Esophagus muscularis mucosa (tissue), 4 donors: ENCODE measurements around the gene TBCD. TPM values are rescaled to one million over a fixed set of nuclear protein-coding genes. Genes with fewer than 3 reads are reported as not detected.

Experiments used
- DNase-seq: peaks from one replicate; pipeline ENCODE4 v3.0.0-alpha.2; 2017; ENCODE audit errors: extremely low spot score
- H3K27ac ChIP-seq, 4 donors: fragments of 200-600 bp; sonication (generic); replicated peaks in 1 of 4; 1 replicate in 3 of 4; 2 replicates in 1 of 4; pipeline ENCODE4 v1.5.1; 2016 to 2019; ENCODE audit warnings: mild to moderate bottlenecking in 1 of 4
- H3K27me3 ChIP-seq, 4 donors: fragments of 200-600 bp; sonication (generic); one replicate each; pipeline versions ENCODE4 v1.5.1 to v1.6.0; 2016 to 2019
- H3K36me3 ChIP-seq, 4 donors: fragments of 200-600 bp; sonication (generic); one replicate each; pipeline ENCODE4 v1.5.1; 2016 to 2019
- H3K4me1 ChIP-seq, 4 donors: fragments of 200-600 bp; sonication (generic); one replicate each; pipeline ENCODE4 v1.5.1; 2016 to 2019
- H3K4me3 ChIP-seq, 4 donors: fragments of 200-600 bp; sonication (generic); 1 replicate in 2 of 4; 2 replicates in 2 of 4; pipeline ENCODE4 v1.5.1; 2016 to 2019; ENCODE audit warnings: mild to moderate bottlenecking in 4 of 4, moderate library complexity in 1 of 4
- H3K9me3 ChIP-seq, 4 donors: fragments of 200-600 bp; sonication (generic); 1 replicate in 3 of 4; 2 replicates in 1 of 4; pipeline ENCODE4 v1.5.1; 2016 to 2019
- EP300 ChIP-seq: sonication (generic); formaldehyde crosslinking; IDR thresholded peaks from one replicate; pipeline ENCODE4 v1.6.1; 2017; ENCODE audit warnings: antibody characterized with exemption
- POLR2A ChIP-seq: fragments of 450-650 bp; IDR thresholded peaks from one replicate; pipeline ENCODE4 v1.6.1; 2017; ENCODE audit warnings: antibody characterized with exemption, moderate library complexity, mild to moderate bottlenecking, low read depth
- POLR2AphosphoS5 ChIP-seq, 2 donors: sonication (generic); formaldehyde crosslinking; IDR thresholded peaks; one replicate each; pipeline ENCODE4 v1.6.1; 2017; ENCODE audit warnings: antibody characterized with exemption in 2 of 2
- WGBS: methylation state at CpG from one replicate; pipeline ENCODE4 v1.1.5; 2018; 5-methylcytosine and 5-hydroxymethylcytosine counted together
- intact Hi-C: fragments of 100-400 bp; cut with DNase I; formaldehyde crosslinking; loops from one replicate; pipeline ENCODE4 v1.15.1; 2023
- total RNA-seq, 4 donors: library from RNA; depleted of rRNA; stranded (reverse); fragments of >200 nt; gene quantifications; one replicate each; pipeline versions ENCODE4 v1.1.0 to v1.2.1, GENCODE V29; 2016
- TF ChIP-seq, protein P1 (sequence below), 3 experiments: fragments of 200-600 bp in 2 of 3; fragments of 450-650 bp in 1 of 3; sonication (generic) in 2 of 3; IDR thresholded peaks; one replicate each; pipeline ENCODE4 v1.5.1; 2017 to 2019; ENCODE audit warnings: antibody characterized with exemption in 3 of 3, mild to moderate bottlenecking in 2 of 3, moderate library complexity in 1 of 3

The TBCD gene
- total RNA-seq, 4 donors from 2014 or later, result 38.1 to 56.7 (median 53.6) TPM

DNA sequence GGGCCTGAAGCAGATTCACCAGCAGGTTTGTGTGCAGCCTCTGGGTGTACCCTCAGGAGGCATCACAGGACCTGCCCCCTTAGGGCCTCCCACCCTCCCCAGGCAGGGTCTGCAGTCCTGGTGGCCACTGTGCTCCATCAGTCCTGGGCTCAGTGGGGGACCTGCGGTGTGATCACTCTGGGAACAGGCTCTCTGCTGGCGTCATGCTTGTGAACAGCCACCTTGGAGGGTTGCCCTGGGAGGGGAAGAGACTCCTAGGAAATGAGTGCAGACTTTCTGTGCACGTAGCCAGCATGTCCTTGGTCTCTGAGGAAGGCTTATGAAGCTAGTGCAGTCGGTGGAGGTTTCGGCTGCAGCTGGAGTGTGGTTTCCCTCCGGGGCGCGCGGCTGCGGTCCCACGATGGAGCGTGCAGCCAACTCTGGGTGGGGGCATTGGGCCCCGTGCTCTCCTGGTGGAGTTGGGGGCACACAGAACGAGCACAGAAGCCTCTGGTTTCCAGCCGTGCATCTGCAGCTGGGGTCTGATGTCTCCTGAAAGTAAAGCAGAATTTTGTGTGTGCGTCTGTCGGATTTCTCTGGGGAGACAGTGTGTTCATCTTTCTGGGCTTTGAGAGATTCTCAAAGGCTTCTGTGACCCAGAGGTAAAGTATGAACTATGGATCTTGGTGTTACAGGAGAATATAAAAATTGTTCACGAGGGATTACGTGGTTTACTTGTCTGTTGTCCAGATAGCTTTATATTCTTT is 156.1 kb downstream of the TBCD start:
- intact Hi-C loops, result no loop called here
- TF ChIP-seq EP300, result no peak
- no peak for TF ChIP-seq POLR2AphosphoS5 (IDR thresholded peaks at IDR 0.05)
- TF ChIP-seq, protein P1, sequence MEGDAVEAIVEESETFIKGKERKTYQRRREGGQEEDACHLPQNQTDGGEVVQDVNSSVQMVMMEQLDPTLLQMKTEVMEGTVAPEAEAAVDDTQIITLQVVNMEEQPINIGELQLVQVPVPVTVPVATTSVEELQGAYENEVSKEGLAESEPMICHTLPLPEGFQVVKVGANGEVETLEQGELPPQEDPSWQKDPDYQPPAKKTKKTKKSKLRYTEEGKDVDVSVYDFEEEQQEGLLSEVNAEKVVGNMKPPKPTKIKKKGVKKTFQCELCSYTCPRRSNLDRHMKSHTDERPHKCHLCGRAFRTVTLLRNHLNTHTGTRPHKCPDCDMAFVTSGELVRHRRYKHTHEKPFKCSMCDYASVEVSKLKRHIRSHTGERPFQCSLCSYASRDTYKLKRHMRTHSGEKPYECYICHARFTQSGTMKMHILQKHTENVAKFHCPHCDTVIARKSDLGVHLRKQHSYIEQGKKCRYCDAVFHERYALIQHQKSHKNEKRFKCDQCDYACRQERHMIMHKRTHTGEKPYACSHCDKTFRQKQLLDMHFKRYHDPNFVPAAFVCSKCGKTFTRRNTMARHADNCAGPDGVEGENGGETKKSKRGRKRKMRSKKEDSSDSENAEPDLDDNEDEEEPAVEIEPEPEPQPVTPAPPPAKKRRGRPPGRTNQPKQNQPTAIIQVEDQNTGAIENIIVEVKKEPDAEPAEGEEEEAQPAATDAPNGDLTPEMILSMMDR (IDR thresholded peaks at IDR 0.05), result no peak
- no peak for TF ChIP-seq POLR2A
- Histone ChIP-seq H3K4me3 (no peak overlapping the region), H3K9me3 (no peaks in the 10 kb centered on the region), H3K27ac (no peak overlapping the region), H3K36me3 (peaks cover 2 to 74% (median 63%) of the 10 kb centered on the region in 4 donors), H3K27me3 (no peaks in the 10 kb centered on the region), H3K4me1 (peaks cover 0 to 20% (median 7%) of the 10 kb centered on the region in 4 donors)
- WGBS, result 79% methylated on average over 17 of the region's 19 CpGs
- DNase-seq, result no peak

DNA sequence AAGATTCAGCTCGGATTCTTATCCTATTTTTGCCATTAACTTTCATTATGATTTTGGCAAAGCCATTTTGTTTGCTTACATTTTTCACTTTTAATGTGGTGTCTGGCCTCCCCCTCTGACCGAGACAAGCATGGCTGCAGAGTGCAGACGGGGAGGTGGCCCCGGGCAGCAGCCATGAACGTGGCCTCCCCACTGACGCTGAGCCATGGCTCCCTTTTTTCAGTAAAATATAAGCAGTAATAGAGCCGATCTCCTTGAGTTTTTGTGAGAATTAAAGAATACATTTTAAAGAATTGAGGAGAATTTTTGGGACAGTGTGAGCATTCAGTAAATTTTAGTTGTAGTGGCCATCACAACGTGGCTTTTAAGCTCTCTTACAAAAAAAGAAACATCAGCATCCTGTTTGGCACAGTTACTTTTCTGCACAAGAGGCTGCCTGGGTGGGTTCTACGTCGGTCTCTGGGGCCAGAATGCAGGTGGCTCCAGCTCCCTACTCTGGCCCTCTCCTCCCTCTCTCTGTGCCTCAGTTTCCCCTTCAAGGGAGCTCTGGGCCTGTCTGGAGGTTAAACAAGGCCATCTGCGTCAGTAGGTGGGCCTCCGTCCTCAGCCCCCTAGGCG is 156.8 kb downstream of the TBCD start:
- no peaks in the 10 kb centered on the region for H3K27me3 ChIP-seq
- no peak for DNase-seq
- no peak for TF ChIP-seq POLR2A
- TF ChIP-seq EP300, result no peak
- TF ChIP-seq, protein P1 (IDR thresholded peaks at IDR 0.05), result no peak
- H3K4me3 ChIP-seq, result no peak overlapping the region
- WGBS, result 78% methylated on average over 13 of the region's 13 CpGs
- H3K4me1 ChIP-seq, result peaks cover 0 to 20% (median 7%) of the 10 kb centered on the region in 4 donors
- H3K9me3 ChIP-seq, result no peaks in the 10 kb centered on the region
- H3K36me3 ChIP-seq, result peaks cover 0 to 74% (median 59%) of the 10 kb centered on the region in 4 donors
- intact Hi-C loops, result no loop called here
- H3K27ac ChIP-seq, result no peak overlapping the region

DNA sequence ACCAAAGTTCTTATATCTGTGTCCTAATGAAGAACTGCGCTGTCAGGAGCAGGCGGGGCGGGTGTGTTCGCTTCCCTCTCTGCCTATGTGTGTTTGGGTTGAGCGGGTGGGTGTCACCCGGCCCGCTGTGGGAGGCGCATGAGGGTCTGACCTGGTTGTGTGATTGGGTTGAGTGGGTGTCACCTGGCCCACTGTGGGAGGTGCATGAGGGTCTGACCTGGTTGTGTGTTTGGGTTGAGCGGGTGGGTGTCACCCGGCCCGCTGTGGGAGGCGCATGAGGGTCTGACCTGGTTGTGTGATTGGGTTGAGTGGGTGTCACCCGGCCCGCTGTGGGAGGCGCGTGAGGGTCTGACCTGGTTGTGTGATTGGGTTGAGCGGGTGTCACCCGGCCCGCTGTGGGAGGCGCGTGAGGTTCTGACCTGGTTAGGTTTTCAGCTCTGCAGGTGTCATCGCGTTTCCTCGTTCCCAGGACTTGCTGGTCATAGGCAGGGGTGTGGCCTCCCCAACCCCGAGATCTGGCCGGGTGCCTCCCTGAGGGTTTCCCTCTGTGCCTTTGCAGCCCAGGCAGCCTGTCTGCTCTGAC is 157.5 kb downstream of the TBCD start:
- no peaks in the 10 kb centered on the region for H3K27me3 ChIP-seq
- H3K9me3 ChIP-seq, result no peaks in the 10 kb centered on the region
- no peak for TF ChIP-seq POLR2A
- TF ChIP-seq POLR2AphosphoS5 (IDR thresholded peaks at IDR 0.05), result no peak
- TF ChIP-seq, protein P1 (IDR thresholded peaks at IDR 0.05), result no peak
- TF ChIP-seq EP300, result no peak
- H3K27ac ChIP-seq, result no peak overlapping the region
- peaks cover 0 to 20% (median 7%) of the 10 kb centered on the region in 4 donors for H3K4me1 ChIP-seq
- no peak overlapping the region for H3K4me3 ChIP-seq
- 95% methylated on average over 22 of the region's 26 CpGs for WGBS
- peaks cover 0 to 74% (median 58%) of the 10 kb centered on the region in 4 donors for H3K36me3 ChIP-seq
- intact Hi-C loops, result no loop called here
- no peak for DNase-seq

- no peak for DNase-seq
- H3K4me1 ChIP-seq, result peaks cover 0 to 20% (median 8%) of the 10 kb centered on the region in 4 donors
- WGBS, result 78% methylated on average over 12 of the region's 12 CpGs
- no peaks in the 10 kb centered on the region for H3K9me3 ChIP-seq
- intact Hi-C loops, result no loop called here
- H3K27ac ChIP-seq, result no peak overlapping the region
- peaks cover 2 to 71% (median 53%) of the 10 kb centered on the region in 4 donors for H3K36me3 ChIP-seq
- H3K27me3 ChIP-seq, result no peaks in the 10 kb centered on the region
- H3K4me3 ChIP-seq, result no peak overlapping the region
- TF ChIP-seq POLR2A (no peak), EP300 (no peak), POLR2AphosphoS5 (IDR thresholded peaks at IDR 0.05) (no peak)
- TF ChIP-seq, protein P1 (IDR thresholded peaks at IDR 0.05), result no peak
These were observed 158.2 kb downstream of the TBCD start for GRCh38 chr17:82910041-82910481.
